Prostate gland (tissue), 2 donors: Measurements from ENCODE around the gene NUP210L. TPM values are rescaled to one million over a fixed set of nuclear protein-coding genes. Genes with fewer than 3 reads are reported as not detected.
A peak's percentile ranks its signal among the peaks of the same experiment; 100 is the strongest.
"Not testable (repeated sequence)": the region's sequence is repeated elsewhere in the genome, so short reads cannot be mapped to it uniquely, and the experiment has no call there.

Experiments used
- DNase-seq: peaks from one replicate; pipeline ENCODE4 v3.0.0-alpha.2; 2019; ENCODE audit warnings: low spot score
- H3K27ac ChIP-seq, 2 donors: fragments of 200-600 bp; sonication (generic); 2 replicates each; pipeline ENCODE4 v1.5.1; 2017 to 2019
- H3K27me3 ChIP-seq: fragments of 200-600 bp; sonication (generic); replicated peaks from 2 replicates; pipeline ENCODE4 v1.5.1; 2019; ENCODE audit not compliant: insufficient read depth
- H3K36me3 ChIP-seq, 2 donors: fragments of 200-600 bp; sonication (generic); 1 replicate in 1 of 2; 2 replicates in 1 of 2; pipeline versions ENCODE4 v1.5.1 to v1.8.1; 2017 to 2019
- H3K4me1 ChIP-seq: fragments of 200-600 bp; sonication (generic); replicated peaks from 2 replicates; pipeline ENCODE4 v1.5.1; 2019
- H3K4me3 ChIP-seq, 2 donors: fragments of 200-600 bp; sonication (generic); 2 replicates each; pipeline ENCODE4 v1.5.1; 2017 to 2019
- H3K9me3 ChIP-seq: fragments of 200-600 bp; sonication (generic); 2 replicates; pipeline ENCODE4 v1.5.1; 2017
- POLR2A ChIP-seq: fragments of 450-650 bp; IDR thresholded peaks from one replicate; pipeline ENCODE4 v1.6.1; 2016; ENCODE audit warnings: antibody characterized with exemption, mild to moderate bottlenecking
- POLR2AphosphoS5 ChIP-seq: sonication (generic); formaldehyde crosslinking; IDR thresholded peaks from one replicate; pipeline ENCODE4 v1.6.1; 2017; ENCODE audit warnings: antibody characterized with exemption
- WGBS: methylation state at CpG from one replicate; pipeline ENCODE4 v1.1.5; 2018; 5-methylcytosine and 5-hydroxymethylcytosine counted together
- intact Hi-C: fragments of 100-400 bp; cut with DNase I; formaldehyde crosslinking; loops from one replicate; pipeline ENCODE4 v1.14.2; 2022
- total RNA-seq, 2 donors: library from RNA; depleted of rRNA; stranded (reverse); fragments of >200 nt; gene quantifications; one replicate each; pipeline ENCODE4 v1.1.0, GENCODE V29; 2016
- TF ChIP-seq, protein P1 (sequence below), 4 experiments: fragments of 200-600 bp in 2 of 4; fragments of 450-650 bp in 2 of 4; sonication (generic) in 2 of 4; IDR thresholded peaks; 1 replicate in 3 of 4; 2 replicates in 1 of 4; pipeline ENCODE4 v1.5.1; 2016 to 2019; ENCODE audit warnings: antibody characterized with exemption in 4 of 4, mild to moderate bottlenecking in 2 of 4, moderate library complexity in 2 of 4

NUP210L gene
- total RNA-seq, 2 donors from 2014 or later = 0.05 to 5.7 TPM

DNA sequence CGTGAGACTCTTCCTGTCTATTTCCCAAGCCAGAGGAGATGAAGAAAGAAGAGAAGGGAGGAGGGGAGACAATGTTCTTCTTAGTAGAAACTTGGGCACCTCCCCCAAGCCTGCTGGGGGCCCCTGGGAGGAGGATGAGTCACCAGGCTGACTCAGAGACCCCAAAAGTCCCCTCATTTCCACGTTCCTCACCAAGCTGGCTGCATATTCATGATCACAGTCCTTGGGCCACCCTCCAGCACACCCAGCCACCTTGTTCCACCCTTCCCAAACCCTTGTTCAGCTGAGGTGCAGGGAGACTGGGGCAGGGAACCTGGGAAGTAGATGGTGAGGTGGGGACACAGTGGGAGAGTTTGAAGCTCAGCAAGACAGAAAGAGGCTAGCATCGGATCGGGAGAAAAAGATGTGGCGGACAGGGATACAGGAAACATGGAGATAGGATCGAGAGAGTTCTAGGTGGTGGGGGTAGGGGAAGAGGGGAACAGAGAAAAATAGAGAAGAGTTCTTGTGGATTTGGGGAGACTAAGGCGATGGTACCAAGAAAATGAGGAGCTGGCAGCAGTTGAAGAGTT is 169.4 kb downstream of the NUP210L start:
- Histone ChIP-seq H3K4me3 (peak overlapping the region; percentile 40 to 63), H3K27ac (peak overlapping the region; percentile 89 to 95), H3K27me3 (no peaks in the 10 kb centered on the region), H3K36me3 (no peaks in the 10 kb centered on the region), H3K4me1 (no peaks in the 10 kb centered on the region), H3K9me3 (no peaks in the 10 kb centered on the region)
- no peak for DNase-seq
- TF ChIP-seq, protein P1, sequence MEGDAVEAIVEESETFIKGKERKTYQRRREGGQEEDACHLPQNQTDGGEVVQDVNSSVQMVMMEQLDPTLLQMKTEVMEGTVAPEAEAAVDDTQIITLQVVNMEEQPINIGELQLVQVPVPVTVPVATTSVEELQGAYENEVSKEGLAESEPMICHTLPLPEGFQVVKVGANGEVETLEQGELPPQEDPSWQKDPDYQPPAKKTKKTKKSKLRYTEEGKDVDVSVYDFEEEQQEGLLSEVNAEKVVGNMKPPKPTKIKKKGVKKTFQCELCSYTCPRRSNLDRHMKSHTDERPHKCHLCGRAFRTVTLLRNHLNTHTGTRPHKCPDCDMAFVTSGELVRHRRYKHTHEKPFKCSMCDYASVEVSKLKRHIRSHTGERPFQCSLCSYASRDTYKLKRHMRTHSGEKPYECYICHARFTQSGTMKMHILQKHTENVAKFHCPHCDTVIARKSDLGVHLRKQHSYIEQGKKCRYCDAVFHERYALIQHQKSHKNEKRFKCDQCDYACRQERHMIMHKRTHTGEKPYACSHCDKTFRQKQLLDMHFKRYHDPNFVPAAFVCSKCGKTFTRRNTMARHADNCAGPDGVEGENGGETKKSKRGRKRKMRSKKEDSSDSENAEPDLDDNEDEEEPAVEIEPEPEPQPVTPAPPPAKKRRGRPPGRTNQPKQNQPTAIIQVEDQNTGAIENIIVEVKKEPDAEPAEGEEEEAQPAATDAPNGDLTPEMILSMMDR (IDR thresholded peaks at IDR 0.05) = no peak
- TF ChIP-seq POLR2A (peak; percentile 18), POLR2AphosphoS5 (no peak)
- WGBS = 11% methylated on average over 7 of the region's 7 CpGs
- intact Hi-C loops = loop anchor here (5.0 kb wide), 3 partner anchors 38 to 308 kb away; partner anchors contain the start of genes DENND4B and NPR1

DNA sequence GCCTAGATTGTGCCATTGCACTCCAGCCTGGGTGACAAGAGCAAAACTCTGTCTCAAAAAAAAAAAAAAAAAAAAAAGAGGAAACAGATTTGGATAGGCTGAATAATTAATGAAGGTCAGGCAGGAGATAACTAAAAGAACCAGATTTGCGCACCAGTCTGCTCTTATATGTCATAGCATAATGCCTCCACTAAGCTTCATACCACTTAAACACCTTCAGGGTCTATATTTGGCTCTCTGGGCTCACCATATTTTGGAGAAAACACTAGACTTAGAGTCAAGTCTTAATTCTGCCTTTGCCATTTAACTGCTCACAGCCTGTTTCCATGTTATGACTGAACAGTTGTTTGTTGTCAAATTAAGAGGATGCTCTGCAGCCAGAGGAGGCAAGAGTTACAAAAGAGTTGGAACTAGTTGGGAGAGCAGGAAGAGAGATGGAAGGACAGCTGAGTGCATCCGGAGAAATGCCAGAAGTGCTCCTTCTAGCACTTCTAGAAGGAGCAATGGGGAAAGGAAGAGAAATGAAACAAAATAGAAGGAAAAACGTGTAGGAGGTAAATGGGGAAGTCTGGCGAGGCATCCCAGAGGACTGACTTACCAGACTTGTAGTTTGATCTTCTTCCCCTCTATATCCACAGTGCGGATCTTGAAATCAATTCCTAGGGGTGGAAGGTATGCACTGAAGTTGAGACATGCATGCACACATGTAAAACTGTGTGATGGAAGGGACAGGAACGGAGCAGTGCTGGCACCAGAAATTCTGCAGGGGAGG is 170.6 kb downstream of the NUP210L start:
- Histone ChIP-seq H3K27me3 (no peaks in the 10 kb centered on the region), H3K9me3 (no peaks in the 10 kb centered on the region), H3K27ac (peak overlapping the region in 1 of 2 donors; percentile 89), H3K36me3 (no peaks in the 10 kb centered on the region), H3K4me1 (no peaks in the 10 kb centered on the region), H3K4me3 (no peak overlapping the region)
- TF ChIP-seq POLR2AphosphoS5 (no peak), POLR2A (no peak)
- TF ChIP-seq, protein P1 (IDR thresholded peaks at IDR 0.05) = no peak
- intact Hi-C loops = no loop called here
- DNase-seq = no peak
- WGBS = 64% methylated on average over 6 of the region's 6 CpGs

DNA sequence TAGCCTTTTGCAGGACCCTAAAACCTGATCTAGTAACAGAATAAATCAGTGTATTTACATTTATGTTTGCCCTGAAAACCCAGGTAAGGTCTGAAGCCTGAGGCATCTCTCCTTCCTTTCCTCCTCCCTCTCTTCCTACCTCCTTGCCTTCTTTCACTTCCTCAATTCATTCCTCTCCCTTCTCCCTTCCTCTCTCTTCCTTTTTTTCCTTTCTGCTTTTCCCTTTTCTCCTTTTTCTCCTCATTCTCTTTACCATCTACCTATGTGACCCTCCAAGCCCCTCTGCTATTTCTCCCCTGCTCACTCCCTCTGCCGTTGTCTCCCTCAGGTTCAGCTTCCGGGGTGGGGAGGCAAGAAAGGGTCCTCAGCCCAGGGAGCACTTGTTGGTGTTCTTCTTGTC is 173.1 kb downstream of the NUP210L start:
- WGBS = 98% methylated on average over 2 of the region's 2 CpGs
- H3K36me3 ChIP-seq, H3K27me3 ChIP-seq, intact Hi-C loops, H3K4me3 ChIP-seq, DNase-seq, H3K4me1 ChIP-seq, H3K9me3 ChIP-seq, H3K27ac ChIP-seq: not testable (repeated sequence)

DNA sequence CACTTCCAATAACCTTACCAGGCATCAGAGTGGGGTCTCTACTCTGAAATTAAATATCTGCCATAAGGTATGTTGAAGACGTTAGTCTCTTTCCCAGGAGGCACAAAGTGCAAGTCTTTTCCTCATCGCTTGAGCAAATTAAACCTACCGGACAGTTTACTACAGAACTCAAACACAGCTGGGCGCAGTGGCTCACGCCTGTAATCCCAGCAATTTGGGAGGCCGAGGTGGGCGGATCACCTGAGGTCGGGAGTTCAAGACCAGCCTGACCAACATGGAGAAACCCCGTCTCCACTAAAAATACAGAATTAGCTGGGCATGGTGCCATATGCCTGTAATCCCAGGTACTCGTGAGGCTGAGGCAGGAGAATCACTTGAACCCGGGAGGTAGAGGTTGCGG is 175.8 kb downstream of the NUP210L start:
- DNase-seq, H3K4me1 ChIP-seq, H3K27me3 ChIP-seq, H3K36me3 ChIP-seq, intact Hi-C loops, H3K4me3 ChIP-seq, H3K27ac ChIP-seq, H3K9me3 ChIP-seq: not testable (repeated sequence)
- WGBS = 92% methylated on average over 12 of the region's 12 CpGs

DNA sequence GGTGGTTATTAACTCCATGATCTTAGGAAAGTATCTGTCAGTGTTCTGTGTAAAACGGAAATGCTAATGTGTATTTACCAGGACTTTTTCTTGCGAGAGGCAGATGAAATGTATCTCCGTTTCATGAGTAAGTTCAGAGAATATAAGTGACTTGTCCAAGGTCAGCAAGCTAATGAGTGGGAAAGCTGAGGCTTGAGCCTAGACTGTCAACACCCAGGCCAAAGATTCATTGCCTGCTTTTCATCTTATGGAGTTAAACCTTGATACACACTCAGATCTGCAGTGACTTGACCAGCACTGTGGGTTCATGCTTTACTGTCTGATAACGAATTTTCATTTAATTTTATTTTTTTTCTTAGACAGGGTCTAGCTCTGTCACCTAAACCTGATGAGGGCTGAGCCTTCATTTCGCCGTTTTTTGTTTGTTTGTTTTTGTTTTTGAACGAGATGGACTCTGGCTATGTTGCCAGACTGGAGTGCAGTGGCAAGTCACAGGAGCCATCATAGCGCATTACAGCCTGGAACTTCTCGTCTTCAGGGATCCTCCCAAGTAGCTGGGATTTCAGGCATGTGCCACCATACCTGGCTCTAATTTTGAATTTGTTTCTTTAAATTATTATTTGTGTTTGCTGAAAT is 176.5 kb downstream of the NUP210L start:
- DNase-seq = no peak
- no peaks in the 10 kb centered on the region for H3K4me1 ChIP-seq
- H3K9me3 ChIP-seq = no peaks in the 10 kb centered on the region
- no peaks in the 10 kb centered on the region for H3K36me3 ChIP-seq
- intact Hi-C loops = no loop called here
- no peak for TF ChIP-seq POLR2A
- TF ChIP-seq, protein P1 (IDR thresholded peaks at IDR 0.05) = no peak
- TF ChIP-seq POLR2AphosphoS5 = no peak
- WGBS = 62% methylated on average over 9 of the region's 9 CpGs
- no peaks in the 10 kb centered on the region for H3K27me3 ChIP-seq
- peak overlapping the region; percentile 96 to 98 for H3K4me3 ChIP-seq
- peak overlapping the region; percentile 96 for H3K27ac ChIP-seq
